Globus pallidus (tissue), 1 donor: Measurements from ENCODE around the gene TAS2R1.

Experiments used
- DNase-seq: peaks from one replicate; pipeline ENCODE4 v3.0.0-alpha.2; 2015; ENCODE audit warnings: low spot score

Gene TAS2R1

DNA sequence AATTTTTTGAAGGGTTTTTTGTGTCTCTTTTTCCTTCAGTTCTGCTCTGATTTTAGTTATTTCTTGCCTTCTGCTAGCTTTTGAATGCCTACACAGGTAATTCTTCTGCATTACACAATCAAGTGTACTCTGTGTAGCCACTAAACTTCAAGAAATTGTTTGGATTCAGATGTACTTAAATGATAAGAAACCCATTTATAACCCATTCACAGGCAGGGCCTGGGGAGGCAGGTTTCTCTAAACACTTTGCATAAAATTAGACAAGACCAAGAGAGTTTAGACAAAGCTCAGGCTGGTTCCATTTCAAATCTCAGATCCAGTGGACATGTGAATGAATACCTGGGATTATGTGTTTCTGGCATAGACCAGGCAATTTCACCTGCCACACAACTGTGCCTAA, 43.0 kb downstream of the TAS2R1 start:
- DNase-seq = no peak

- no peak for DNase-seq
These were observed 47.7 kb downstream of the TAS2R1 start for GRCh38 chr5:9582406-9582805.
